HG03457 (cell line): ENCODE data around the gene ARMS2.

Source experiments
- ATAC-seq: cut with Tn5 transposase; IDR thresholded peaks from one replicate; pipeline ENCODE4 v1.9.1; 2021; ENCODE audit warnings: moderate number of reproducible peaks; ENCODE audit not compliant: unreplicated experiment

ARMS2 gene

DNA sequence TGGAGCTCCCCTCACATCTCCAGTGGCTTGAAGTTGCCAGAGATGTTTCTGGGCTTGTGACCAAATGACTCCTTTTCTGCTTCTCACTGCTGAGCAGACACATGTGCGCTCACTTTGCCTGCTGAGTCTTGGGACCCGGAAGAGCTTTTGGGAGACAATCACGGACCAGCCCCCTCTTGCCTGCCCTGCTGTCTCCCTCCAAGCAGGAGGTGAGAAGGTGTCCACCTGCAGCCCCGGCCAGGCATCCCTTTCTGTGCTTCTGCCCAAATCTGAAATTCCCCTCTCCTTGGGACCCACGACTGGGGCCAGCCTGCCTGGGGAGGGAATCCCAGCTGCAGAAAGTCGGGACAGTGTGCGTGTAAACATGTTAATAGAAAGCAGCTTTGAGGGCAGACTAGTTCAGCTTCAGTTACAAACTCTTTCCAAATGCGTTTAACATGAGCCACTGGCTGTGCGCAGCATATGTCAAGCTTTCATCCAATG, 38.6 kb downstream of the ARMS2 start:
- no peak for ATAC-seq

DNA sequence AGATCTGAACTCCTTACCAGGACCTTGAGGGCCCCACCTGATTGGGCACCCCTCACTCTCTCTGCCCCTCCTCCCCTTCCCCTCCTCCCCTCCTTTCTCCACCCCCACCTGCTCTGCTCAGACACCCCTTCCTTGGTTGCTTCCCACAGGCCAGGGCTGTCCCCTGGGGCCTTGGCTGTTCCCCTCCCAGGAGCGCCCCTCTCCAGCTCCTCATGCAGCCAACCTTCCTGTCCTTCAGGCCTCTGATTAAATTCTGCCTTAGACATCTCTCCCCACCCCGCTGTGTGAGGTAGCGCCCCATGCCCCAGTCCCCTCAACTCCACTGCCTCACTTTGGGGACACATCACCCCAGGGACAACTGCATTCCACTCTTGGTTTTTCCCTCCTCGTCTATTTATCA, 39.3 kb downstream of the ARMS2 start:
- ATAC-seq = no peak

DNA sequence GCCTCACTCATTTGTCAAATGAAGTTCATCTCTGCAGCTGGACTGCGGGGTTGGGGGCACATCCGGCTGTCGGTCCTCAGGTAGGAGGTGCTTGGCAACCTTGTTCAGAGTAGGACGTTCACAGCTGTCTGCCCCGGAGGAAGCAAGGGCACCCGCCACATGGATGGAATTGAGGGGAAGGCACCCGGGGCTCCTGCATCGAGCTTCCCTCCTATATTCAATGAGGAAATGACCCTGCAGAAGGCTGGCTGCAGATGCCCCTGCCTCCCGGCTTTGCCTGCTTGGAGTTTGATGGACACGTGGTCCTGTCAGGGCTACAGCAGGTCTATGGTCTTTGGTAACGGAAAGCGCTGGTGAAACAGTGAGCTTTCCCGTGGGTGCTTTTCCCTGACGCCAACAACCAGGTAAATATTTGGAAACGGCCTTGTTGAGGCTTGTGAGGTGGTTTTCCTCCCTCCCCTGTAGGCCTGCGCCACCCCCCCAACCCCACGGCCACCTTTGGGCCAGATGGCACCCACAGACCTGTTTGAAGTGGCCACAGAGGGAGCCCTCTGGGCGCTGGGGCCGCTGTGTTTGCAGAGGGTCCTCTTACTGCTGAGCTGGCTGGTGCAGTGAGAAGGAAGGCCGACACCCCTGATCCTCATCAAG, 39.8 kb downstream of the ARMS2 start:
- no peak for ATAC-seq

DNA sequence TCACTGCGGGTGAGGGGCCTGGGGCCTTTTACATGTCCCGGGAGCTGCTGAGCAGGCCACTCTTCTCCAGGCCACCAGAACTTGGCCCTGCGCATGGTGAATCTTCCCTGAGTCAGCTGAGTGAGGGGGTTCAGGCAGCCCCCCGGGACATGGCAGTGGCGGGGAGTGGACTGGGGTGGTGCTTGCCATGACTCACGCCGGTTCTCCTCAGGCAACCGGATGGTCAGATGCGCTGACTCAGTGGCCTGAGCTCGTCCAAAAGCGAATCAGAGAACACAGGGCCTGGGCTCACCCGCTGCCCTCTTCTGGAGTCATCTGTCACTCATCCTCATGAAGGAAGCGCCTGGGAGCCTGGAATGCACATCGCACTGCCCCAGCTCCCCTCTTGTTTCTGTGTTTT, 40.4 kb downstream of the ARMS2 start:
- no peak for ATAC-seq

DNA sequence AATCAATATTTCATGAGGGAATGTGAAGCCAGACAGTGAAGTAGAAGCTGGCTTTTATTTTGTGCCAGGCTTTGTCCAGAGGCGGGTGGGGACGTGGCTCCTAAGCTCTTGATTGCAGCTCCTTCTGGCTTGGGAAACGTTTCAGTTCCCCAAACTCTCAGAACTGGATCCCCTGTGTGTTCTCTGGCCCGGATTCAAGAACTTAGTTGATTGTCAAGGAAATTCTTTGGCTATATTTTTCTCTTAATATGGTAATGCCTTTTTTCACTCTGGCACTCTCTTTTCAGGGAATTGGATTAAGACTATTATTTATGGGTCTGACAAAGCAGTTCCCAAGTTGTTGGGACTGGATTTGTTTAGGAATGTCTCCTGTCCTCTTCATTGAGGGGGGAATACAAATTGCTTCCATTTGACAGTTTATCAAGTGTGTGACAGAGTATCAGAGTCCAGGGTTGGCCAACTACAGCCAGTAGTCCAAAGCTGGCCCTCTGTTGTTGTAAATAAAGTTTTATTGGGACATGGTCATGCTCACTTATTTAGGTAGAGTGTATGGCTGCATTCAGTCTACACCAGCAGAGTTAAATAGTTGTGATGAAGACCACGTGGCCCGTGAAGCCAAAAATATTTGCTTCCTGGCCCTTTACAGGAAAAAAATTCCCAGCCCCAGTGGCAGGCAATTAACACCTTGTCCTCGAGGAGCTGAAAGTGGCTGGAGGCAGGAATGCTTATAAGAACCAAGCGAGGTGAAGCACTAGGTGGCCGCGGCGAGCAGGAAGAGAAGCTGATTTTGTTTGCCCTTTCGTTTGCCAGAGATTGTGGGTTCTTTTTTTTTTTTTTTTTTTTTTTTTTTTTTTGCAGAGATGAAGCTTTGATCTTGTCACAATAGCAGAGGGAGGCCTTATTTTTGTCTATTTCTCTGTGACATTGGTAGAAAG, 41.2 kb downstream of the ARMS2 start:
- no peak for ATAC-seq

DNA sequence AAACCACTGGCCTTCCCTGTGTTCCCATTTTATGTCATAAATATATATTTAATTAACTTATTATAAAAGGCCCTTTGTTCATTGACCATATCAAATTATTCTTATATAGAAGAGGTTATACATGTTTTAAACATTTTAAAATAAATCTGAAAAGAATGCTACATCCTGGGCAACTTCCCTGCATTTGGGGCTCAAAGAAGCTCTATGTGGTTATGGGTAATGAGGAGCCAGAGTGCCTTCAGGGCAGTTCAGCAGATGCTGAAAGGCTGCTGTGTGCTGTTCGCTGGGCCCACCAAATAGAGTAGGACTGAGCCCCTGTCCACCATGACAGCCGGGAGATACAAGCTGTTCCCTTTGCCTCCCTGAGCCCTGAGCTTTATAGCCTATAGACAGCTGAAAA, 42.8 kb downstream of the ARMS2 start:
- ATAC-seq = no peak

DNA sequence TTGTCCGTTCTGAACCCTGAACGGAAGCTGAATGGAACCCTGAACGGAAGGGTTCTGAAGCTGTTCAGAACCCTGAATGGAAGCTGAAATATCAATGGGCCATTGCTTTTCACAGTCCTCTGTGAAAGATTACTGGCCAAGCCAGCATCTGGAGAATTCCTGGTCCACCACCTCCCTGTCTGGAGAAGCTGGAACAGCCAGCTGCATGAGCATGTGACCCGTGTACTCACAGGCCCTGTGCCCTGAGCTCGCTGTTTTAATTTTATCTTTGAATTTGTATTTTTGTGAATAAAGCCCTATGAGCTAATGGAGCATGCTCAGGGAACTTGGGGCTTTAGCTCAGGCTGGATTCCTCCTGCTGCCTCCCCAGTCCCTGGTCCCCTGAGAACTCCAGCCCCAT, 44.1 kb downstream of the ARMS2 start:
- ATAC-seq = no peak

DNA sequence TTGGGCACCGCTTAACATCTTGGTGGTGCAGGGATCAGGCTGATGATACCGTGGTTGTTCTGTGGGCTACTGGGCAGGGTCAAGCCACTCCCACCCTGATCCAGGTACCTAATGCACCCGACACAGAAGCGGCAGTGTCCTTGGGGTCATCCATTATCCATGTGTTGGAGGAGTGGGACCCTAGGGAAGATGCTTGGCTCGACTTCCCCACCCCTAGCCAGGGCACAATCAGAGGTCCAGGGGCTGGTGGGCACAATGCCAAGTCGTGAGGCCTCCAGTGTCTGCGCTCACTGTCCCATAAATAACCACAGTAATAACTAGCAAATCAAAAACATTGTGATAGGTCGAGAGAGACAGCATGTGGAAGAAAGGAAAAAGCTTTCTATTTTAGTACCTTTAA, 44.6 kb downstream of the ARMS2 start:
- ATAC-seq = no peak

DNA sequence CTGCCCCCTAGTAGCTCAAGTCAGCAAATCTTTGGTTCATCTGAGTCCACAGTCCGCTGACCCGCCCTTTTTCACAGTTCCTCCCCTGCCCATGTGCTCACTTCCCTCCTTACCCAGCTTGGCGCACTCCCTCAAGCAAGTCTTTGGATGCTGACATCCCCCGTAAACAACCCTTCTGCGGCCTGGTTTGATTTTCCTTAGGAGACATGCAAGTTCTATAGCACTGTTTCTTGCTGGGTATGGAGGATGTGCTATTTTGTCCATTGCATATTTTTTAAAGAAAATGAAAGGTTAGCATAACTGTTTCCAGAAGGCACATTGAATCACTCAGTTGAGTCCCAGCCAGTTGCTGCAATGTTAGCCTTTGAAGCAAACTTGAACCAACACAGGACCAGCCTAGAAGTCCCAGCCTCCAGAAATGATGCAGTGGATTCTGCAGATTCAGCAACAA, 45.1 kb downstream of the ARMS2 start:
- ATAC-seq = no peak

DNA sequence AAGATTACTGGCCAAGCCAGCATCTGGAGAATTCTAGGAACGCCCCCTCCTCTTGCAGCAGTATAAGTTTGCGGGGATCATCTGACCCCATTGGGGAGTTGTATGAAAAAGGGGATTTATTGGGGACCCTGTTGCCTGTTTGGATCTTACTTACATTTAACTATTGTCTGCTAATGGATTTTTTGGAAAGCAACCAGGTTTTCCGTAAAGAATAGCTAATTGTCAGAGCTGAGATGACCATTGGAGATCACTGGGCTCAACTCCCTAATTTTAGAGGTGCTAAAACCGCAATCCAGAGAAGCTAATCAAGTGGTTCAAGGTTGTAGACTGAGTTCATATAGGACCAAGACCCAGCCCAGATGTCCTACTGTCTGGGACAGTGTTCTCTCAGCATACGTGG, 45.7 kb downstream of the ARMS2 start:
- no peak for ATAC-seq

DNA sequence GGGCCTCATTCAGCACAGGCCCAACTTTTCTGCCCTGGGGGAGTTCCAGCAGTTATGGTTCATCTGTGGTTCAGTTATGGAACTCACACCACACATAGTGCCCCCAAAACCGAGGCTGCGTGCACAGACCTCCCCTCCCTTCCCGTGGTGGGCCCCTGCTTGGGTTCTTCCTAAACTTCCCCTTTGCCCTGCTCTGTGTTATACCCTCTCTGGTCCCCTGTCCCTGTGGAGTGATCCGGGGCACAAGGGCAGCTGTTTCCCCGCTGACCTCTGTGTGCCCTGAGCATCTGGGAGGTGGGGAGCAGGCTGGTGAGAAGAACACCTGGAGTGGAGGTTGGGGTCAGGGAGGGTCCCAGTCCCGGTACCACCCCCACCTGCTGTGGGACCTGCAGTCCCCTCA, 46.3 kb downstream of the ARMS2 start:
- ATAC-seq = no peak

DNA sequence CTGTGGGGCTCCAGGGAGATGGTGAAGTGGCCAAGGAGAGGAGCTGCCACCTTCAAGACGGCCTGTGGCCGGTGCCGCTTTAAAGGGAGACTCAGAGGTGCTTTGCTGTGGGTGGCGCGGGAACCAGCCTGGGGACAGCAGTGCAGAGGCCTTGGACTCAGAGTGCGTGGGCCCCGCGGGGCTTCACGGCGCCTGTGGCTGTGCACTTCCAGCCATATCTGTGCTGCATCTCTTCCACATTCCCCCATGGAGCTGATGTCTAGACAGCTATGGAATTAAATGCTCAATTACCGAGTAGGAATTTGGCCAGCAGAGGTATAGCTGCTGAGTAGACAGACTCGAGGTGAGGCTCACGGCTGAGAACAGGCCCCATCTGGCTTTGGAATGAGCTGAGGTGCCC, 48.6 kb downstream of the ARMS2 start:
- no peak for ATAC-seq

DNA sequence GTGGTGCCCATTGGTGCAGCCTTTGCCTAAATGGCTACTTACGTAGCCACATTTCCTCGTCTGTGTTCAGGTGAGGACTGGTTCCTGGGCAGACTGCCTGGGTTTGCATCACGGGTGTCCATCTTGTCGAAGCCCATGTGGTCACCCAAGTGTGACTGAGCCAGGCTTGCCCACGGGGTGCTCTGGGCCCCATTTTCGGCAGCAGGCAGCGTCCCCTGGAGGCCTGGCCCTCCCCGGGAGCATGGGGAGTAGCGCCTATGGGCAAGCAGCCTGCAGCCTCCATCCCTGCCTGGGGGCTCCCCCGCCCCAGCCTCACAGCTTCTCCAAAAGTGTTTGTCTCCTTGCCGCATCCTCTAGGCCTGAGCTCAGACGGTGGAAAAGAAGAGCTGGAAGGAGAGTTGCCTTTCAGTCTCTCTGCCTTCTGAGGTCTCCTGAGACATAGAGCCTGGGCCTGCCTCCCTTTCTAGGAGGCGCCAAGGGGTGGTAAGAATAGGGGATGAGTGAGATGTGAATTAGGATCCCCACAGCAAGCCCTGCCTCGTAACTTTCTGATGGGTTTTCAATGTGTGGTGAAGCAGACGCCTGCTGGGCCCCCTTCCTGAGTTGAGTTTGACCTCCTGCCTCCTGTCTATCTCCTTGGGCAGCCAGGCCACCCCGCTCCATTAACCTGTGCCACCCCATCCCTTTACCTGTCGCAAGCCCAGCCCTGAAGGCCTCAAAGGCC, 49.6 kb downstream of the ARMS2 start:
- no peak for ATAC-seq

DNA sequence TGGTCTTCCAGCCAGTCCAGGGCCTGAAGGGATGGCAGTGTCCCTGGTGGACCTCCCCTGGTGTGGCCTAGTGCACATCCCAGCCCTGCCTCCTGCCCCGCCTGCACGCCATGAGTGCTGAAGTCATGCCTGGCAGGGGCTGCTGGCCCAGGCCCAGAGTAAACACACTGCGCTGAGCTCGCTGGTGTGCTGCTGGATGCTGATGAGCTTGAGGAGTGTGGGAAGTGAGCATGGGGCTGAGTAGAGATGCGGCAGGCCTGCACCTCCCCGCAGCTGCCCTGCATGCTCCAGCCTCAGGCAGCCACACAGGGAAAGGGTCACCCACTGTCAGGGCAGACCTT, 50.1 kb downstream of the ARMS2 start:
- no peak for ATAC-seq

DNA sequence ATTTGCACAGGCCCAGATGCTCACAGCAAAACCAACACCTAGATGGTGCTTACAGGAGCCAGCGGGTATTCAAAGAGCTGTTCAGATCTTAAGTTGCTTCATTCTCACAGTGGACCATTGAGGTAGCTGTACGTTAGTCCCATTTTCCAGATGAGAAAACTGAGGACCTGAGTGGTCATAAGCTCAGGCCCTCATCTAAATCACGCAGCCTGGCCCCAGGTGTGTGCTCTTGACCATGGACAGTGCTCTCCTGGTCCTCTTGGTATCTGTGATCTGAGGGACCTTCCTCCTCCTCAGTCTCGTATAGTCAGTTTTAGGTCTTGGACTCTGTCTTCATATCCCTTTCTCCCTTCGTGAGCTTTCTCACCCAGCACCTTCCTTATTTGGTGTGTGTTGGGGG, 50.6 kb downstream of the ARMS2 start:
- ATAC-seq = no peak

DNA sequence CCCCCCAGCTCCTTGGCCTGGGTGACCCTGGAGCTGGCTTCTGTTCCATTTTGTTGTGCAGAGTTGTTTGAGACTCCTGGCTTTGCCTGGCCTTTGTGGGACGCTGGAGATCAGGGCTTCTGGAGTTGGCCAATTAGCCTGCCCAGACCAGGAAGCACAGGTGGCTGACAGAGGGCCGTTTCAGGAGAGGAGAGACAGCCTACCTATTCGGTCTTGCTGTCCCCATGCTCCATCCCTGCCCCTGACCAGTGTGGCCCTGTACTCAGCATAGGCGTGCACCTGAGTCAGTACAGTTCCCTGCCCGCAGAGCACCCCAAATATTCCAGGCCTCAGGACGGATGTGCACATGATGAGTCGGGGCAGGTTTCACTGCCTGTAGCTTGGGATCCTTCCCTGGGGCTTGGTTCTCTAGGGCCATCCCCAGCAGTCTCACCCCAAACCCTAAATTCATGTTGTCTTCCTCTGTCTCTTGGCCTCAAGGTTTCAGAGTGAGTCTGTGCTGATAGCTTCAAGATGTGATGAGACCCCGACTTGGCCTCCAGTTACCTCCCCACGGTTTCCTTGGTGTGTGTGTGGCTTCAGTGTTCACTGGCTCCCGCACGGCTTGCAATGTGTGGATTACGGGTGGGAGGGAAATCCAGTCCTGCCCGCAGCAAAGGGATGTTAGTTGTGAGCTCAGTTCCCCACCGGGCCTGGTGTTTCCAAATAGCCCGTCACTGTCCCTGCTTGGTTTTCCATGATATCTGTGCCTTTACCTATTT, 51.6 kb downstream of the ARMS2 start:
- ATAC-seq = no peak
